Parathyroid adenoma (tissue), 2 donors: ENCODE measurements around the gene CFAP161.

Source experiments
- H2AFZ ChIP-seq: fragments of 300-600 bp; sonication (generic); one replicate; pipeline ENCODE4 v1.7.0; 2017; ENCODE audit warnings: antibody characterized with exemption, mild to moderate bottlenecking
- H3K27ac ChIP-seq: fragments of 300-600 bp; sonication (generic); one replicate; pipeline ENCODE4 v1.7.0; 2017
- H3K27me3 ChIP-seq: fragments of 300-600 bp; sonication (generic); one replicate; pipeline ENCODE4 v1.7.0; 2017; ENCODE audit warnings: low read length; ENCODE audit not compliant: control insufficient read depth, insufficient read depth
- H3K36me3 ChIP-seq: fragments of 300-600 bp; sonication (generic); one replicate; pipeline ENCODE4 v1.7.0; 2017; ENCODE audit warnings: low read length; ENCODE audit not compliant: control insufficient read depth, insufficient read depth
- H3K4me1 ChIP-seq: fragments of 300-600 bp; sonication (generic); one replicate; pipeline ENCODE4 v1.7.0; 2017; ENCODE audit warnings: control low read depth
- H3K4me2 ChIP-seq: fragments of 300-600 bp; sonication (generic); one replicate; pipeline ENCODE4 v1.7.0; 2017; ENCODE audit warnings: low read length
- H3K4me3 ChIP-seq: fragments of 300-600 bp; sonication (generic); one replicate; pipeline ENCODE4 v1.7.0; 2017; ENCODE audit warnings: low read depth, low read length
- H3K79me2 ChIP-seq: fragments of 300-600 bp; sonication (generic); one replicate; pipeline ENCODE4 v1.7.0; 2017; ENCODE audit warnings: control low read depth
- H3K9ac ChIP-seq: fragments of 300-600 bp; sonication (generic); one replicate; pipeline ENCODE4 v1.7.0; 2017; ENCODE audit warnings: mild to moderate bottlenecking
- H3K9me3 ChIP-seq: fragments of 300-600 bp; sonication (generic); one replicate; pipeline ENCODE4 v1.7.0; 2017; ENCODE audit warnings: low read length; ENCODE audit not compliant: control insufficient read depth
- TF ChIP-seq, protein P1 (sequence below): fragments of 300-600 bp; sonication (generic); IDR thresholded peaks from one replicate; pipeline ENCODE4 v1.7.0; 2017; ENCODE audit warnings: antibody characterized with exemption, mild to moderate bottlenecking
- donor health status: primary hyperparathyroidism.

Gene CFAP161

DNA sequence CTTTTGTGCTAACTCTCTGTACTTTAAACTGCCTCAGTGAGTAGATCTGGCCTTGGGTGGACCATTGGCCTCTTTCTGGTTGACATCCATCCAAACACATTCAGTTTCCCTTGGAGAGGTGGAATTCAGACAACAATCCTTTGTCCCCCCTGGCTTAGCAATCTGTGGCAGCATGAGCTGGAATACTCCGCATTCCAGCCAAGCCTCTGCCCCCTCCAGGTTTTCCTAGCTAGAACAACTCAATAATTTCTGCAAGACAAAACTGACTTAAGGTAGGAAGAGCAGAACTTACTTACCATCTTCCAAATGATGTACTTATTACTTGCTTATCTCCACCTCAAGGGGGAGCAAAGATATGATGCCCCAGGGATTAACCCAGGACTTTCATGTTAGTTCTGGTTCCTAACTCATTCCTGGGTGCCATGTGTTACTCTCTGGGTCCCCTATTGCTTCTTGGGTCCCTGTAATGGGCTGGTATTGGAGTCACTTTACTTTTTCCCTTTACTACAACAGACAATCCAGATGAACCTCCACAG, 40.8 kb downstream of the CFAP161 start:
- Histone ChIP-seq H3K9me3 (no peaks in the 10 kb centered on the region), H3K79me2 (no peaks in the 10 kb centered on the region), H3K27ac (no peak overlapping the region), H3K27me3 (no peaks in the 10 kb centered on the region), H3K4me2 (no peak overlapping the region), H3K4me3 (no peak overlapping the region), H3K36me3 (no peaks in the 10 kb centered on the region), H3K4me1 (no peaks in the 10 kb centered on the region), H3K9ac (no peak overlapping the region), H2AFZ (no peak overlapping the region)
- TF ChIP-seq, protein P1, sequence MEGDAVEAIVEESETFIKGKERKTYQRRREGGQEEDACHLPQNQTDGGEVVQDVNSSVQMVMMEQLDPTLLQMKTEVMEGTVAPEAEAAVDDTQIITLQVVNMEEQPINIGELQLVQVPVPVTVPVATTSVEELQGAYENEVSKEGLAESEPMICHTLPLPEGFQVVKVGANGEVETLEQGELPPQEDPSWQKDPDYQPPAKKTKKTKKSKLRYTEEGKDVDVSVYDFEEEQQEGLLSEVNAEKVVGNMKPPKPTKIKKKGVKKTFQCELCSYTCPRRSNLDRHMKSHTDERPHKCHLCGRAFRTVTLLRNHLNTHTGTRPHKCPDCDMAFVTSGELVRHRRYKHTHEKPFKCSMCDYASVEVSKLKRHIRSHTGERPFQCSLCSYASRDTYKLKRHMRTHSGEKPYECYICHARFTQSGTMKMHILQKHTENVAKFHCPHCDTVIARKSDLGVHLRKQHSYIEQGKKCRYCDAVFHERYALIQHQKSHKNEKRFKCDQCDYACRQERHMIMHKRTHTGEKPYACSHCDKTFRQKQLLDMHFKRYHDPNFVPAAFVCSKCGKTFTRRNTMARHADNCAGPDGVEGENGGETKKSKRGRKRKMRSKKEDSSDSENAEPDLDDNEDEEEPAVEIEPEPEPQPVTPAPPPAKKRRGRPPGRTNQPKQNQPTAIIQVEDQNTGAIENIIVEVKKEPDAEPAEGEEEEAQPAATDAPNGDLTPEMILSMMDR = no peak

DNA sequence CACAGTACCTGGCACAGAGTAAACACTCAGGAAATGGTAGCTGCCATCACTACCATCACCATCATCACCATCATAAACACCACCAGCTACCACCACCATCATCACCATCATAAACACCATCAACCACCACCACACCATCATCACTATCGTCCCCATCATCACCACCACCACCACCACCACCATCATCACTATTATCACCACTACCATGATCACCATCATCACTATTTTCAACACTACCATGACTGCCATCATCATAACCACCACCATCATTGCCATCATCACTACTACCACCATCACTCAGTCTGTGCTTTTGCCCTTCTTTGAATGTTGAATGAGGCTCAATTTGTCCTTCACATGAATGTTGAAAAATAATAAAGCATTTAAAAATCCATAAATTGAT, 41.4 kb downstream of the CFAP161 start:
- Histone ChIP-seq H3K27ac (no peak overlapping the region), H3K36me3 (no peaks in the 10 kb centered on the region), H2AFZ (no peak overlapping the region), H3K79me2 (no peaks in the 10 kb centered on the region), H3K9me3 (no peaks in the 10 kb centered on the region), H3K27me3 (no peaks in the 10 kb centered on the region), H3K4me3 (no peak overlapping the region), H3K4me2 (no peak overlapping the region), H3K4me1 (no peaks in the 10 kb centered on the region), H3K9ac (no peak overlapping the region)
- TF ChIP-seq, protein P1 = no peak

DNA sequence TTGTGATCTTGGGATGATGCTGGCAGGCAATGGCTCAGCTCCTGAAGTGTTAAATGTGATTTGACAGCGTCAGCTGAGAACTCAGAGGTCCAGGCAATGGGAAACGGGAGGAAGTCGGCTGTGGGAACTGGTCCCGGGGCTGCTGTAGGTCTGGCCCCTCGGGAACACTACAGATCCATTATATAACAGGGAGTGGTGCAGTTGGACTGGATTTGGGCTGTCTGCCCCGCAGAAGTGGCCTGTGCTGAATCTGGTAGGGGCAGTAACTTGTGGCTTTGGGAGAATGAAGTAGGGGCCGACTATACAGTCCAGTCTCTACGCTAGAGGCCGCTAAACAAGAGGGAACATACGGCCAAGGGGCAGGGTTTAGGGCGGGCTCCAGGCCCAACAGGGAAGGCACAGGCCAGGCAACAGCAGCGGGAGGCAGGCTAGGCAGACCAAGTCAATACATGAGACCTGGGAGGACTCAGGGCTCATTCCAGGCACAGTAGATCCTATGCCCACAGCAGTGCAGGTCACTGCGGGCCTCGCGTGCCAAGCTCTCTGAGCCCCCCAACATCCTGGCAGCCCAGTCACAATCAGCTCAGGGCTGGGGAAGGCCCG, 42.3 kb downstream of the CFAP161 start:
- H3K9me3 ChIP-seq = no peaks in the 10 kb centered on the region
- no peaks in the 10 kb centered on the region for H3K36me3 ChIP-seq
- H3K27me3 ChIP-seq = no peaks in the 10 kb centered on the region
- H3K79me2 ChIP-seq = no peaks in the 10 kb centered on the region
- no peaks in the 10 kb centered on the region for H3K4me1 ChIP-seq
- no peak overlapping the region for H3K4me3 ChIP-seq
- no peak overlapping the region for H3K9ac ChIP-seq
- no peak overlapping the region for H3K4me2 ChIP-seq
- no peak overlapping the region for H3K27ac ChIP-seq
- TF ChIP-seq, protein P1 = no peak
- no peak overlapping the region for H2AFZ ChIP-seq

DNA sequence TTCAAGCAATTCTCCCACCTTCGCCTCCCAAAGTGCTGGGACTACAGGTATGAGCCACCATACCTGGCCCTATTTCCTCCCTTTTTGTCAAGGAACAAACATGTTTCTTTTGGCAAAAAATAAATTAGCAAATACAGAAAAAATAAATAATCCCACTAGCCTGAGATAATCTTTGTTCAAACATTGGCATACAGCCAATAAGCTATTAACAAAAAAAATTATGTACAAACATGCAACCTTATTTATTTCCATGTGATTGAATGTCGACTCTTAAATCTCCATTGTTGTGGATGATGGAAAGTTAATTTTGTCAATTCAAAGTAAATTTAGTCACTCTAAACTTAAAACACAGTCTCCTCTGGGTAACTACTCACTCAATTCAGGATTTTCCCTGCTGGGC, 44.3 kb downstream of the CFAP161 start:
- H3K4me1 ChIP-seq = no peaks in the 10 kb centered on the region
- no peaks in the 10 kb centered on the region for H3K79me2 ChIP-seq
- H3K27ac ChIP-seq = no peak overlapping the region
- no peaks in the 10 kb centered on the region for H3K36me3 ChIP-seq
- H3K4me2 ChIP-seq = no peak overlapping the region
- H3K9me3 ChIP-seq = no peaks in the 10 kb centered on the region
- no peak overlapping the region for H2AFZ ChIP-seq
- H3K4me3 ChIP-seq = no peak overlapping the region
- no peaks in the 10 kb centered on the region for H3K27me3 ChIP-seq
- H3K9ac ChIP-seq = no peak overlapping the region
- TF ChIP-seq, protein P1 = no peak

DNA sequence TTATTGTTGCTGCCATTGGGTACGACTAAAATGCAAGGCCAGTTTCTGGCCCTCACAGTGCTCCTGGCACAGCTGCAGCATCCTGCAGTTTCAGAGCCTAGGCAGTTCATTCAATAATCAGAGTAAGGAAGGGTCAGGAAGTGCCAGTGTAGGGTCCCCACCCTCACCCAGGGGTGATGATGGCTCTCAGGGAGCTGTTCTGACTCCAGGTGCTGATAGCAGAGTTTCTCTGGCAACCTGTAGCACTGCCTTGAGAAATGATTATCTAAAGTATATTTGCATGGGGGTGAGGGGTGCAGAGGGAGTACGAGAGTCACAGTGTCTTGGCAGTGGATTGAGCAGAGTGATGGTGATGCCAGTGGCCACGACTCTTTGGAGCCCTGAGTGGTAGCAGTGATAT, 47.1 kb downstream of the CFAP161 start:
- H3K36me3 ChIP-seq = no peaks in the 10 kb centered on the region

More for the DNA sequence above, 47.1 kb downstream of the CFAP161 start:
- no peaks in the 10 kb centered on the region for H3K4me1 ChIP-seq
- no peaks in the 10 kb centered on the region for H3K79me2 ChIP-seq
- H3K9me3 ChIP-seq = no peaks in the 10 kb centered on the region
- H2AFZ ChIP-seq = no peak overlapping the region
- H3K9ac ChIP-seq = no peak overlapping the region
- H3K4me3 ChIP-seq = no peak overlapping the region
- H3K27ac ChIP-seq = no peak overlapping the region
- H3K4me2 ChIP-seq = no peak overlapping the region
- TF ChIP-seq, protein P1 = no peak
- no peaks in the 10 kb centered on the region for H3K27me3 ChIP-seq
